ENCODE measurements around the gene CDC27.
"Not testable (repeated sequence)": the region's sequence is repeated elsewhere in the genome, so short reads cannot be mapped to it uniquely, and the experiment has no call there.

The CDC27 gene

GRCh38 chr17:47219621-47220475 lies 30.8 kb upstream of the CDC27 start:
- DNase-seq = no peak

- no peak for DNase-seq
Measured at GRCh38 chr17:47218896-47219430, 29.9 kb upstream of the CDC27 start.

GRCh38 chr17:47217279-47217678 lies 28.2 kb upstream of the CDC27 start:
- DNase-seq = not testable (repeated sequence)

- not testable (repeated sequence) for DNase-seq
Measured at GRCh38 chr17:47216821-47217220, 27.7 kb upstream of the CDC27 start.

GRCh38 chr17:47214931-47215330 lies 25.8 kb upstream of the CDC27 start:
- no peak for DNase-seq

- no peak for DNase-seq
Measured at GRCh38 chr17:47213540-47213939, 24.4 kb upstream of the CDC27 start.

- no peak for DNase-seq
Measured at GRCh38 chr17:47212458-47212857, 23.4 kb upstream of the CDC27 start.

GRCh38 chr17:47210779-47211178 lies 21.7 kb upstream of the CDC27 start:
- DNase-seq = no peak

- no peak for DNase-seq
Measured at GRCh38 chr17:47210105-47210504, 21.0 kb upstream of the CDC27 start.

- no peak for DNase-seq
Measured at GRCh38 chr17:47209499-47209898, 20.4 kb upstream of the CDC27 start.

- DNase-seq = no peak
Measured at GRCh38 chr17:47208744-47209488, 19.8 kb upstream of the CDC27 start, which contains the start of gene MYL4. Gene MYL4 (plus strand): TSS chr17:47209348. CDS start chr17:47209423, 75 bp downstream.

GRCh38 chr17:47207143-47208067 lies 18.3 kb upstream of the CDC27 start:
- no peak for DNase-seq

GRCh38 chr17:47205419-47205963 lies 16.4 kb upstream of the CDC27 start:
- no peak for DNase-seq

- no peak for DNase-seq
Measured at GRCh38 chr17:47204722-47205418, 15.8 kb upstream of the CDC27 start.

- DNase-seq = no peak
Measured at GRCh38 chr17:47203984-47204721, 15.1 kb upstream of the CDC27 start.

- DNase-seq = no peak
Measured at GRCh38 chr17:47201166-47201565, 12.1 kb upstream of the CDC27 start.

- DNase-seq = no peak
Measured at GRCh38 chr17:47200325-47200664, 11.2 kb upstream of the CDC27 start.

- DNase-seq = no peak
Measured at GRCh38 chr17:47199627-47200324, 10.7 kb upstream of the CDC27 start.

GRCh38 chr17:47197821-47198220 lies 8.7 kb upstream of the CDC27 start:
- no peak for DNase-seq

GRCh38 chr17:47193931-47194511 lies 4.9 kb upstream of the CDC27 start:
- DNase-seq = no peak

Measured in T1000 (cell line).